ENCODE results near the gene STK33.

Gene STK33

DNA sequence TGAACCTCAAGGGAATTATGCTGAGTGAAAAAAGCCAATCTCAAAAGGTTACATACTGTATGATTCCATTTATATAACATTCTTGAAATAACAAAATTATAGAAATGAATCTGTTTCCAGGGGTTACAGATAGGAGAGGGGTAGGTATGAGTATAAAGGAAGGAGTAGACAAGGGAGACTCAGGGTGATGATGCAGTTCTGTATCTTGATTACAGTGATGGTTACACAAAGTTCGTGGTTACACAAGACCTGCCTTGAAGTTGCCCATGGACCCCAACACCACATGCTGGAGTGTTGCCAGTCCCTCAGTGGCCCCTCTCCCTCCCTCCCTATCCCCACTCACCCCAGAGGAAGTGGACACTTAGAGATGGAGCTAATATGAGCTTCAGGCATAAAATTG, 20.3 kb downstream of the STK33 start:
- H3K4me3 ChIP-seq: no peak overlapping the region
- no peak for DNase-seq (ENCODE audit: low spot score)
- TF ChIP-seq, protein P1, sequence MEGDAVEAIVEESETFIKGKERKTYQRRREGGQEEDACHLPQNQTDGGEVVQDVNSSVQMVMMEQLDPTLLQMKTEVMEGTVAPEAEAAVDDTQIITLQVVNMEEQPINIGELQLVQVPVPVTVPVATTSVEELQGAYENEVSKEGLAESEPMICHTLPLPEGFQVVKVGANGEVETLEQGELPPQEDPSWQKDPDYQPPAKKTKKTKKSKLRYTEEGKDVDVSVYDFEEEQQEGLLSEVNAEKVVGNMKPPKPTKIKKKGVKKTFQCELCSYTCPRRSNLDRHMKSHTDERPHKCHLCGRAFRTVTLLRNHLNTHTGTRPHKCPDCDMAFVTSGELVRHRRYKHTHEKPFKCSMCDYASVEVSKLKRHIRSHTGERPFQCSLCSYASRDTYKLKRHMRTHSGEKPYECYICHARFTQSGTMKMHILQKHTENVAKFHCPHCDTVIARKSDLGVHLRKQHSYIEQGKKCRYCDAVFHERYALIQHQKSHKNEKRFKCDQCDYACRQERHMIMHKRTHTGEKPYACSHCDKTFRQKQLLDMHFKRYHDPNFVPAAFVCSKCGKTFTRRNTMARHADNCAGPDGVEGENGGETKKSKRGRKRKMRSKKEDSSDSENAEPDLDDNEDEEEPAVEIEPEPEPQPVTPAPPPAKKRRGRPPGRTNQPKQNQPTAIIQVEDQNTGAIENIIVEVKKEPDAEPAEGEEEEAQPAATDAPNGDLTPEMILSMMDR (IDR thresholded peaks at IDR 0.05): no peak
- no peak overlapping the region for H3K27ac ChIP-seq

GRCh38 chr11:8567602-8568198, 26.3 kb downstream of the STK33 start:
- TF ChIP-seq, protein P1 (IDR thresholded peaks at IDR 0.05): no peak

DNA sequence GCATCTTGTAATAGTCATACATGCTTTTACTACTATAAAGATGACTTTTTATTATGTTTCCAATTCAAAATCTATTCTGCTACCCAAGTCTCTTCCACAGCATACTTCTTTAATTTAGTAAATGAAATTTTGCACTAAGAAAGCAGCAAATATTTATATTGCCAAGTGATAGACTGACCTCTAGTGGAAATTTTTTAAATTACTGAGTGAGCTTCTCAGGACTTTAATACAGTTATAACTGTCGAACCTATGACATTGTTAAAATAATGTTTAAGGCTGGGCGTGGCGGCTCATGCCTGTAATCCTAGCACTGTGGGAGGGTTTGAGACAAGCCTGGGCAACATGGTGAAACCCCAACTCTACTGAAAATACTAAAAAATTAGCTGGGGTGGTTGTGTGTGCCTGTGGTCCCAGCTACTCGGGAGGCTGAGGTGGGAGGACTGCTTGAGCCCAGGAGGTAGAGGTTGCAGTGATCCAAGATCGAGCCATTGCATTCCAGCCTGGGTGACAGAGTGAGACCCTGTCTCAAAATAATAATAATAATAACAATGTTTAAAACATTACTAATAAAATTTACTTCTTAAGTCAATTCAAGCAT, 27.3 kb downstream of the STK33 start:
- H3K4me3 ChIP-seq: no peak overlapping the region
- TF ChIP-seq, protein P1 (IDR thresholded peaks at IDR 0.05): peak; percentile 68
- DNase-seq (ENCODE audit: low spot score): no peak
- H3K27ac ChIP-seq: no peak overlapping the region

More at GRCh38 chr11:8567602-8568198, 26.3 kb downstream of the STK33 start:
- no peak overlapping the region for H3K27ac ChIP-seq
- DNase-seq (ENCODE audit: low spot score): no peak
- no peak overlapping the region for H3K4me3 ChIP-seq

DNA sequence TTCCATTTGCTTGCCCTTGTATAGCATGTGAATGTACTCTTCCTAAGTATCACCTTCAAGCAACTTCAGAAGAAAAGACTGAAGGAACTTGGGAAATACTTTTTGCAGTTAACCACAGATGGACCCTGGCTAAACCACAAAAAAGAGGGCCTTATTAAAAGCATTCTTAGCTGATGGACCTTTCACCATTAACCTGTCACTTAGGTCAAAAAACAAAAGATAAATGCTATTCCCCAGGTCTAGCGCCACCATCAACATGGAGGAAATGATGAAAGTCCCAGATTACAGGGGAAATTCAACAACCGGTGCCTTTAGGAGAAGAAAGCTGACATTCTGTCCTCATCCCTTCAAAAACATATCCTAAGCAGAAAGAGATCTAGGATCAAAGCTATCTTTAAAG, 29.5 kb downstream of the STK33 start:
- no peak overlapping the region for H3K4me3 ChIP-seq
- no peak for DNase-seq (ENCODE audit: low spot score)
- TF ChIP-seq, protein P1 (IDR thresholded peaks at IDR 0.05): no peak
- no peak overlapping the region for H3K27ac ChIP-seq

DNA sequence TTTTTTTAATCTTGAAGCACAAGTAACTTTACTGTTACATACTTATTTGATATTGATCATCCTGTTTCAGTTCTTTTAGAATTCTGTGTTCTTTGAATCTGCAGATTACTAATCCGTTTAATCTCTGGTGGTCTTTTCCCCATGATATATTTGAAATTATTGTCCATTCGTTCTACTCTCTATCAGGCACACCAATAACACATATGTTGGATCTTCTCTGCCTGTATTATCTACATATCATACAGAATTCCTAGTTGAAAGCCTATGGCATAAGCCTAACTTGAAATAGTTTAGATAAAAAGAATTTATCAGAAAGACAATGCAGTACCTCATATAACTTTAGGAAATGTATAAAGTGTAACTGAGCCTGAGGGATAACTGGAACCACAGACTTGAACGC, 32.6 kb downstream of the STK33 start:
- no peak for DNase-seq (ENCODE audit: low spot score)
- TF ChIP-seq, protein P1 (IDR thresholded peaks at IDR 0.05): no peak
- Histone ChIP-seq H3K4me3 (no peak overlapping the region), H3K27ac (no peak overlapping the region)

GRCh38 chr11:8558436-8558835, 35.6 kb downstream of the STK33 start:
- TF ChIP-seq, protein P1 (IDR thresholded peaks at IDR 0.05): no peak
- Histone ChIP-seq H3K4me3 (no peak overlapping the region), H3K27ac (no peak overlapping the region)
- DNase-seq (ENCODE audit: low spot score): no peak

- no peak overlapping the region for H3K27ac ChIP-seq
- TF ChIP-seq, protein P1 (IDR thresholded peaks at IDR 0.05): no peak
- no peak for DNase-seq (ENCODE audit: low spot score)
- no peak overlapping the region for H3K4me3 ChIP-seq
Observed at GRCh38 chr11:8545698-8546366, 48.2 kb downstream of the STK33 start.
